Left lung (tissue), 10 donors: ENCODE measurements around the gene RAPGEF1. TPM values are rescaled to one million over a fixed set of nuclear protein-coding genes. Genes with fewer than 3 reads are reported as not detected.

Source experiments
- ATAC-seq: fragments of 200-7000 bp; cut with Tn5 transposase; one replicate; pipeline ENCODE4 v1.9.1; 2020; ENCODE audit warnings: moderate library complexity
- DNase-seq, 4 donors: peaks; one replicate each; pipeline ENCODE4 v3.0.0-alpha.2; 2013 to 2020
- H3K27ac ChIP-seq, 2 donors: fragments of 200-600 bp; sonication (generic) in 1 of 2; one replicate each; pipeline versions ENCODE4 v1.5.0 to v1.8.0; 2020 to 2021
- H3K27me3 ChIP-seq, 2 donors: fragments of 200-600 bp; sonication (generic) in 1 of 2; one replicate each; pipeline versions ENCODE4 v1.5.0 to v1.8.0; 2020 to 2021
- H3K36me3 ChIP-seq, 2 donors: fragments of 200-600 bp; sonication (generic) in 1 of 2; one replicate each; pipeline versions ENCODE4 v1.5.0 to v1.8.0; 2020 to 2021
- H3K4me1 ChIP-seq, 2 donors: fragments of 200-600 bp; one replicate each; pipeline ENCODE4 v1.8.0; 2021
- H3K4me3 ChIP-seq, 2 donors: fragments of 200-600 bp; sonication (generic) in 1 of 2; one replicate each; pipeline versions ENCODE4 v1.5.0 to v1.8.0; 2020 to 2021; ENCODE audit warnings: mild to moderate bottlenecking in 1 of 2
- H3K9me3 ChIP-seq, 2 donors: fragments of 200-600 bp; sonication (generic) in 1 of 2; one replicate each; pipeline versions ENCODE4 v1.5.0 to v1.8.0; 2020 to 2021
- intact Hi-C, 2 donors: fragments of 100-400 bp; cut with DNase I; formaldehyde crosslinking; loops; one replicate each; pipeline versions ENCODE4 v1.11.2 to v1.14.2; 2022
- polyA plus RNA-seq, 6 donors: library from polyadenylated mRNA; unstranded; fragments of 120-200 nt; gene quantifications; one replicate each; pipeline ENCODE4 v1.2.1, GENCODE V29; 2013; ENCODE audit not compliant: insufficient read length in 6 of 6
- total RNA-seq, 2 donors: library from RNA; stranded (reverse); fragmentation: NEBNext Ultra II Directional; extraction: Animal tissue kit (Norgen Biotek cat#: 25700); gene quantifications; one replicate each; pipeline ENCODE4 v1.2.1, GENCODE V29; 2021
- TF ChIP-seq, protein P1 (sequence below), 2 donors: fragments of 200-600 bp; sonication (generic) in 1 of 2; IDR thresholded peaks; one replicate each; pipeline versions ENCODE4 v1.5.0 to v1.8.0; 2021; ENCODE audit warnings: antibody characterized with exemption in 2 of 2
- donor health status: DM: no; HTN: yes; CAD: no.
- donor health status: DM: no; HTN: no; CAD: no.

RAPGEF1 gene
- total and polyA plus RNA-seq, 8 donors: 37.5 to 112 (median 45.6) TPM

DNA sequence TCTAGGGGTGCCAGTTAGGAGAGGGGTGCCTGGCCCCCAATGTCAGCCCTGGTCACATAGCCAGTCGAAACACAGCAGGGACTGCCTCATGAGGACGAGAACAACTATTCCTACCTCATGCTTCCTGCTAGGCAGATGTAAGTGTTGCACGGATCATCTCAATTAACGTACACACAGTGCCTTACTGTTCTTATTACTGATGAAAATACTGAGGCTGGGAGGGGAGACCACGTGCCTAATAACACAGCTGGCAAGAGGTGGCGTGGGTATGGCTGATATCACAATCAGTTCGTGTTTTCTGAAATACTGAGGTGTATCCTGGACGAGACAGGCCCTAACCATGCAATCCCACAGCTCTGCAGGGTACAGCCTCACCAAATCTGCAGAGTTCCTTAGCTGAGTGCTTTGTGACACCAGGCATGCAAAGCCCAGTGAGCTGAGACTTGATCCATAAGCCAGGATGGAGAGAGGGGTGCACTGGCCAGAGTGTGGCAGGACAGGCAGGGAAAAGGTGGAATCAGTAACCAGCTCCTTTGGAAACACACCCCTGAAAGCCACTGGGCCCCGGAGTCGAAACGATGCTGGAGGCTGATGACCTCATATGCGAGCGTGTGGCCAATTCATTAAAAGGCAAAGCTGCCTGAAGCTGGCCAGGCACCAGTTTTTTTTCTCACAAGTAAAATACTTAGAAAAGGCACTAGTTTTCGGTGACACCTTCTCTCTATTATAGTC is 130.6 kb downstream of the RAPGEF1 start:
- TF ChIP-seq, protein P1, sequence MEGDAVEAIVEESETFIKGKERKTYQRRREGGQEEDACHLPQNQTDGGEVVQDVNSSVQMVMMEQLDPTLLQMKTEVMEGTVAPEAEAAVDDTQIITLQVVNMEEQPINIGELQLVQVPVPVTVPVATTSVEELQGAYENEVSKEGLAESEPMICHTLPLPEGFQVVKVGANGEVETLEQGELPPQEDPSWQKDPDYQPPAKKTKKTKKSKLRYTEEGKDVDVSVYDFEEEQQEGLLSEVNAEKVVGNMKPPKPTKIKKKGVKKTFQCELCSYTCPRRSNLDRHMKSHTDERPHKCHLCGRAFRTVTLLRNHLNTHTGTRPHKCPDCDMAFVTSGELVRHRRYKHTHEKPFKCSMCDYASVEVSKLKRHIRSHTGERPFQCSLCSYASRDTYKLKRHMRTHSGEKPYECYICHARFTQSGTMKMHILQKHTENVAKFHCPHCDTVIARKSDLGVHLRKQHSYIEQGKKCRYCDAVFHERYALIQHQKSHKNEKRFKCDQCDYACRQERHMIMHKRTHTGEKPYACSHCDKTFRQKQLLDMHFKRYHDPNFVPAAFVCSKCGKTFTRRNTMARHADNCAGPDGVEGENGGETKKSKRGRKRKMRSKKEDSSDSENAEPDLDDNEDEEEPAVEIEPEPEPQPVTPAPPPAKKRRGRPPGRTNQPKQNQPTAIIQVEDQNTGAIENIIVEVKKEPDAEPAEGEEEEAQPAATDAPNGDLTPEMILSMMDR (IDR thresholded peaks at IDR 0.05): no peak
- intact Hi-C loops: no loop called here
- Histone ChIP-seq H3K27me3 (no peaks in the 10 kb centered on the region), H3K4me3 (no peak overlapping the region), H3K9me3 (no peaks in the 10 kb centered on the region), H3K27ac (peak overlapping the region; percentile 63 to 81), H3K4me1 (peaks cover 19 to 26% of the 10 kb centered on the region in 2 donors), H3K36me3 (peaks cover 0 to 83% of the 10 kb centered on the region in 2 donors)
- ATAC-seq: peak; percentile 20
- DNase-seq: peak in 2 of 4 donors; percentile 37 to 76

DNA sequence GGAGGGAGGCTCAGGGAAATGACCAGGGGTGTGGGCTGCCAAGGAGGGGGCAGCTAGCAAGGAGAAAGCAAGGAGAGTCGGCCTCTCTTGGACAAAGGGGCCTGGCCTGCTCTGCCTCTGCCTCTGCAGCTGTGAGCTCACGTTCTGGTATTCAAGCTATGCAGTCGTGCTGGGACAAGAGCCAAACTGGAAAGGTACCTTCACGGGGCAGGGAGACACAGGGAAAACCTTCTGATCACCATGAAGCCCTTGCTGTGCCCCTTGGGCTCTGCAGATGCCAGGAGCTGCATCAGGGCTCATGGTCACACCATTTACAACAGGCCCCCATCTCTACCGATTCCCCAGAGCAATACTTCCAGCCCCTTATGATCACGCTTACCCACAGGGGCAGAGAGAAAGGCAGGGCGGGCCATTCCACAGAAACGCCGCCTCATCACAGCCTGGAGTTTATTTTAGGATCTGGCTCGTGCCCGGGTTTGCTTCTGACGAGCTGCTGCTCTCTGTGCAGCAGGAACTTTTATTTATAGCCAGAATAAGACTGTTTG is 131.3 kb downstream of the RAPGEF1 start:
- Histone ChIP-seq H3K9me3 (no peaks in the 10 kb centered on the region), H3K36me3 (peaks cover 0 to 87% of the 10 kb centered on the region in 2 donors), H3K4me1 (peaks cover 19 to 33% of the 10 kb centered on the region in 2 donors), H3K27ac (peak overlapping the region; percentile 63 to 81), H3K27me3 (no peaks in the 10 kb centered on the region), H3K4me3 (no peak overlapping the region)
- TF ChIP-seq, protein P1 (IDR thresholded peaks at IDR 0.05): no peak
- ATAC-seq (peak; percentile 91), DNase-seq (peak; percentile 67 to 88 (median 82))
- intact Hi-C loops: no loop called here

DNA sequence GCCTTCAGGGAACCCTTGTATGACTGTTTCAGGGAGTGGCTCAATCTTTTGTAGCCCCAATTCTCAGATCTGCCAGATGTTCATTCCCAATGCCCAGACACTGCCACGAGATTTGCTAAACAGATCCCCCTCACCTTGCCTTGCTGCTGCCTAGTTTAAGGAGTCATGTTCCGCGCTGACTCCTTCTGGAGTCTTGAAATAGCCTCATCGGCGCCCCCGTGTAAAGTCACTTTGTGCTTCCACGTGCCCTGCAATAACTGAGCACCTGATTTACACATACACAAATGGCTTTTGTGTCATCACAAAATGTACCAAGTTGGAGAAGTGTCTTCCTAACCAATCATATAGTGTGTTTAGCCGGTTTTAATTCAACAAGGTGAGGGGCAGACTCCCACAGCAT is 132.3 kb downstream of the RAPGEF1 start:
- TF ChIP-seq, protein P1 (IDR thresholded peaks at IDR 0.05): no peak
- peak overlapping the region in 1 of 2 donors; percentile 81 for H3K27ac ChIP-seq
- peaks cover 19 to 39% of the 10 kb centered on the region in 2 donors for H3K4me1 ChIP-seq
- peaks cover 0 to 87% of the 10 kb centered on the region in 2 donors for H3K36me3 ChIP-seq
- intact Hi-C loops: no loop called here
- no peak overlapping the region for H3K4me3 ChIP-seq
- no peak for DNase-seq
- H3K9me3 ChIP-seq: no peaks in the 10 kb centered on the region
- no peak for ATAC-seq
- H3K27me3 ChIP-seq: no peaks in the 10 kb centered on the region

DNA sequence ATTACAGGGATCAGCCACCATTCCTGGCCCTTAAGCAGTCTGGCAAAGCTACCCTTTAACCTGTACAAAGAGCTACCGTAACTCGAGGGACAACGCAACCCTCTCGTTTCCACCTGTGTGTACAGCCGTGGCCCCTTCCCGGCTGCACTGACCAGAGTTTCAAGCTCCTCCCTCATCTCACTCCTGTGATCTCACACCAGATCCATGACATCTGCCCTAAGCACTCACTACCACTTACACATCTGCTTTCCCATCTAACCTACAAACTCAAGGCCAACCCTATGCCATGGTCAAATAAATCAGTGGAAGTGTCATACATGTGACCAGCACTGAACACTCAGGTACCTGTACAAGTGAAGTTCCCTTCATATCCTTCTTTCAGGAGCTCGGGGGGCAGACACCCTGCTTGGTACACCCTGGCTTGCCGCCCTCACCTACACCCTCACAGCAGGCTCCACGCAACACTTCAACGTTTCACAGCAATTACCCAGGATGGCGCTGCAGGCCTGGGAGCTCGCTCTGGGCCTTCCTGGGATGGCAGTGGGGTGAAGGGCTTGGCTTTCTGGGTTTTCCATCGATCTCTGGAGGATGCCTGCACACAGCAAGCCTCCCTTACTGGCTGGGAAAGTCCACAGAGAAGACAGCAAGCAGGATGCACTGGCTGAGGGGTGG is 132.8 kb downstream of the RAPGEF1 start:
- DNase-seq: peak in 1 of 4 donors; percentile 26
- Histone ChIP-seq H3K27ac (no peak overlapping the region), H3K27me3 (no peaks in the 10 kb centered on the region), H3K4me1 (peaks cover 19 to 39% of the 10 kb centered on the region in 2 donors), H3K4me3 (no peak overlapping the region), H3K36me3 (peaks cover 0 to 87% of the 10 kb centered on the region in 2 donors), H3K9me3 (no peaks in the 10 kb centered on the region)
- intact Hi-C loops: no loop called here
- TF ChIP-seq, protein P1 (IDR thresholded peaks at IDR 0.05): no peak
- no peak for ATAC-seq
